ENCODE measurements around the gene DYSF. TPM values are rescaled to one million over a fixed set of nuclear protein-coding genes. Genes with fewer than 3 reads are reported as not detected.

Gene DYSF
- polyA plus RNA-seq, 1 of the 3 experiments (the other 2 are of a cell fraction): 0.10 TPM

DNA sequence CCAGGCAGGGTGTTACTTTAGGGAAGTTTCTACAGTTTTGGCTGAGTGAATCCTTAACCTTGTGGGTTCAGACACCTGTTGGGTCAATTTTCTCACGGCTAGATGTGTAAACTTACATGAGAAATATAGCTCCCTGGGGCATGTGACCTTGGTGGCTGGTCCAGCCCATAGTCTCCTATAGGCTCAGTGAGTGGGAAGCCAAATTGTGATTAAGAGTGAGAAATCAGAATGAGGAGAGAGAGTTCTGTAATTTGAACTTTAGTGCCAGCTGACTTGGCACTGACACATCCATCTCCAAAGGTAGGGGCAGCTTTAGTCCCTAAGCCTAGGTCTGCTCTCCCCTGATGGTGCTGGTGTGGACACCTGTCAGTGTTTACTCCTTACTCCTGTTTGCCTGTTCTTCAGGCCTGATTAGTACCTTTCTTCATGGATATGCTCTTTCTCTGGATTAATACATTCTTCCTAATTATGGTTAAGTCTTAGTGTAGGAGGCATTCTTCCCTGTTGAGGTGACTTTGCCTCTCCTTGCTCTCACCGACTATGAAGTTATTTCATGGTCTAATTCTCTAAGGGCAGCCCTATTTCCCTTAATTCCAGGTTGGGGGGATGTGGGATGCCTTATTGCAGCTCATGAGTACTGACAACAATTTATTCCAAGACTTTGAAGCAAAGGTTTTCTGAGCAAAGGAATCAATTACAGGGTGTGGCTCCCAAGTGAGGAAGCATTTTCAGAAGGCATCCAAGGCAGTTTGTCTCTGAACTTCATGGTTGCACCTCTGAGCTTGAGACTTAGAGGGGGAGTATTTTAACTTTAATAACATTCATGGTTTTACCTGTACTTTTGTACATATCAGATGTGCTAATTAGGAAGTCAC is 177.3 kb downstream of the DYSF start (continued):
- TF ChIP-seq CTCF (IDR thresholded peaks at IDR 0.05): no peak
- TF ChIP-seq, protein P1, sequence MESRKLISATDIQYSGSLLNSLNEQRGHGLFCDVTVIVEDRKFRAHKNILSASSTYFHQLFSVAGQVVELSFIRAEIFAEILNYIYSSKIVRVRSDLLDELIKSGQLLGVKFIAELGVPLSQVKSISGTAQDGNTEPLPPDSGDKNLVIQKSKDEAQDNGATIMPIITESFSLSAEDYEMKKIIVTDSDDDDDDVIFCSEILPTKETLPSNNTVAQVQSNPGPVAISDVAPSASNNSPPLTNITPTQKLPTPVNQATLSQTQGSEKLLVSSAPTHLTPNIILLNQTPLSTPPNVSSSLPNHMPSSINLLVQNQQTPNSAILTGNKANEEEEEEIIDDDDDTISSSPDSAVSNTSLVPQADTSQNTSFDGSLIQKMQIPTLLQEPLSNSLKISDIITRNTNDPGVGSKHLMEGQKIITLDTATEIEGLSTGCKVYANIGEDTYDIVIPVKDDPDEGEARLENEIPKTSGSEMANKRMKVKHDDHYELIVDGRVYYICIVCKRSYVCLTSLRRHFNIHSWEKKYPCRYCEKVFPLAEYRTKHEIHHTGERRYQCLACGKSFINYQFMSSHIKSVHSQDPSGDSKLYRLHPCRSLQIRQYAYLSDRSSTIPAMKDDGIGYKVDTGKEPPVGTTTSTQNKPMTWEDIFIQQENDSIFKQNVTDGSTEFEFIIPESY (IDR thresholded peaks at IDR 0.05; ENCODE audit: borderline replicate concordance, low read depth): no peak
- TF ChIP-seq TCF12 (IDR thresholded peaks at IDR 0.05): no peak
- TF ChIP-seq JUND (IDR thresholded peaks at IDR 0.05): no peak
- TF ChIP-seq NFIC (IDR thresholded peaks at IDR 0.05; ENCODE audit: borderline replicate concordance): no peak
- no peak for TF ChIP-seq TAF1 (IDR thresholded peaks at IDR 0.05; ENCODE audit: borderline replicate concordance, low read depth, low read length)
- TF ChIP-seq SMC3 (IDR thresholded peaks at IDR 0.05; ENCODE audit: low read depth, low read length): no peak

DNA sequence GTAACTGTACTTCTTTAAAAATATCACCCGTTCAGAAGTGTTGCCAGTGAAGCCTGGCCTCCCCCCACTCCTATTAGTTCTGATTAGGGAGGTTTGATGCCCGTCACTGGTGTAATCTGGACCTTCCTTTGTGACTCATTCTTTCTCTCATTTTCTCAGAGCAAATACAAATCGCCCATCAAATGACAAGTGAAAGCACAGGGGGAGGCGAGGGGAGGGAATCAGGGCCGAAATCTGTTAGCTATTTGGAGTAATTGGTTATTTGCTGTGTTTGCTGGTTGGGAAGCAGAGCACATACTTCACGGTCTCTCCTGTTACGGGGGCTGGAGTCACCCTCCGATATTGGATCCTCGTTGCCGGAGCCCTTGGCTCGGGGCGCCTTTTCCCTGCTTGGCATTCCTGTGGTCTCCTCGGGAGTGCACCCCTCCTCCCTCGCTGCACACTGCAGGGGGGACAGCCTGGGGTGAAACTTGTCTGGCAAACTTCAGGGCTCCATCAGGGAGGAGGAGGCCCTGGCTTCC is 178.1 kb downstream of the DYSF start:
- DNase-seq: no peak
- 47% methylated on average over 12 of the region's 14 CpGs for WGBS (ENCODE audit: low lambda C conversion rate)
- no peaks in the 10 kb centered on the region; the same call in 1 of the 2 replicates for H3K27me3 ChIP-seq (ENCODE audit: insufficient read depth)
- no peaks in the 10 kb centered on the region for H3K9me2 ChIP-seq
- no peaks in the 10 kb centered on the region for H3K79me2 ChIP-seq (ENCODE audit: insufficient read depth)
- H3K36me3 ChIP-seq (replicated peaks in 1 of 2; ENCODE audit: control insufficient read depth in 1 of 2, insufficient read depth in 2 of 2, low read length in 1 of 2): no peaks in the 10 kb centered on the region
- ChIA-PET CTCF (interaction anchor here (1.4 kb wide), 1 partner anchor 948 kb away, joined by 3 read pairs; no protein-coding TSS in a partner anchor), POLR2A (no interaction called here)
- H3K4me1 ChIP-seq (ENCODE audit: control insufficient read depth in 1 of 2, insufficient read depth in 2 of 2, low read depth in 1 of 2, low read length in 1 of 2): no peaks in the 10 kb centered on the region
- no peaks in the 10 kb centered on the region for H3F3A ChIP-seq (replicated peaks; ENCODE audit: insufficient read depth)
- peak overlapping the region in 1 of 2 experiments; percentile 43; a peak in 2 of 4 replicates for H3K27ac ChIP-seq (ENCODE audit: low read depth in 2 of 2, low read length in 1 of 2)
- no peak overlapping the region for H2AFZ ChIP-seq (ENCODE audit: low read depth)
- TF ChIP-seq TAF1 (IDR thresholded peaks at IDR 0.05; ENCODE audit: borderline replicate concordance, low read depth, low read length): no peak
- TF ChIP-seq USF2 (IDR thresholded peaks at IDR 0.05; ENCODE audit: borderline replicate concordance, low read depth, low read length): no peak
- TF ChIP-seq JUND (IDR thresholded peaks at IDR 0.05): no peak
- TF ChIP-seq TEAD4 (IDR thresholded peaks at IDR 0.05; ENCODE audit: borderline replicate concordance, insufficient read depth): no peak
- no peak for TF ChIP-seq TCF12 (IDR thresholded peaks at IDR 0.05)
- TF ChIP-seq CHD2 (IDR thresholded peaks at IDR 0.05; ENCODE audit: low read length, partially characterized antibody): no peak
- TF ChIP-seq GABPA (IDR thresholded peaks at IDR 0.05; ENCODE audit: low read depth): no peak
- TF ChIP-seq SIN3A (IDR thresholded peaks at IDR 0.05; ENCODE audit: borderline replicate concordance, low read depth, low read length): no peak
- TF ChIP-seq REST (IDR thresholded peaks at IDR 0.05; ENCODE audit: low read depth, low read length): no peak
- TF ChIP-seq SMC3 (IDR thresholded peaks at IDR 0.05; ENCODE audit: low read depth, low read length): no peak
- no peak for TF ChIP-seq FOXJ3 (CRISPR knock-in tag; IDR thresholded peaks at IDR 0.05)
- TF ChIP-seq RAD21 (IDR thresholded peaks at IDR 0.05; ENCODE audit: low read length): no peak
- TF ChIP-seq FOSL2 (IDR thresholded peaks at IDR 0.05; ENCODE audit: borderline replicate concordance, low read depth): no peak
- no peak for TF ChIP-seq RXRA (IDR thresholded peaks at IDR 0.05; ENCODE audit: borderline replicate concordance, low read depth)
- TF ChIP-seq USF1 (IDR thresholded peaks at IDR 0.05; ENCODE audit: borderline replicate concordance, low read depth): no peak
- no peak for TF ChIP-seq RCOR1 (IDR thresholded peaks at IDR 0.05; ENCODE audit: low read length)
- no peak overlapping the region for H3K9ac ChIP-seq
- H3K9me3 ChIP-seq: no peaks in the 10 kb centered on the region; the same call in 1 of the 2 replicates
- H4K20me1 ChIP-seq (ENCODE audit: insufficient read depth): no peaks in the 10 kb centered on the region
- H3K4me2 ChIP-seq: no peak overlapping the region
- no peak overlapping the region for H3K4me3 ChIP-seq (ENCODE audit: low read depth in 2 of 2, low read length in 1 of 2)
